MM.1S (cell line): ENCODE results near the gene SGCD.

Source experiments
- CTCF ChIP-seq: fragments of 300-600 bp; sonication (generic); IDR thresholded peaks from 2 replicates; pipeline ENCODE4 v1.5.1; 2016; ENCODE audit warnings: antibody characterized with exemption, low read length, mixed read lengths
- EZH2 ChIP-seq: fragments of 300-600 bp; sonication (generic); optimal IDR thresholded peaks from 2 replicates; pipeline ENCODE3; 2017; ENCODE audit warnings: low read depth, mild to moderate bottlenecking, antibody characterized with exemption, low read length, mixed read lengths
- EZH2phosphoT487 ChIP-seq: fragments of 300-600 bp; sonication (generic); IDR thresholded peaks from 2 replicates; pipeline ENCODE4 v1.6.1; 2018; ENCODE audit warnings: antibody characterized with exemption, low read length

- TF ChIP-seq CTCF (no peak), EZH2 (no peak), EZH2phosphoT487 (no peak)
These were observed 72.4 kb downstream of the SGCD start for GRCh38 chr5:156399323-156399722.
